ENCODE measurements around the gene IQCF6. TPM values are rescaled to one million over a fixed set of nuclear protein-coding genes. Genes with fewer than 3 reads are reported as not detected.
"Not testable (repeated sequence)": the region's sequence is repeated elsewhere in the genome, so short reads cannot be mapped to it uniquely, and the experiment has no call there.

IQCF6 gene
- total RNA-seq, 1 donor from 2014 or later, result not detected

- H3K4me3 Mint-ChIP-seq (ENCODE audit: unreplicated experiment), result no peak overlapping the region
- DNase-seq (ENCODE audit: extremely low spot score, unreplicated experiment), result no peak
- no peaks in the 10 kb centered on the region for H3K4me1 Mint-ChIP-seq (ENCODE audit: unreplicated experiment)
- no peak overlapping the region for H3K27ac Mint-ChIP-seq (ENCODE audit: unreplicated experiment)
- H3K9me3 Mint-ChIP-seq (ENCODE audit: unreplicated experiment), result peaks cover 5% of the 10 kb centered on the region
- TF ChIP-seq, protein P1, sequence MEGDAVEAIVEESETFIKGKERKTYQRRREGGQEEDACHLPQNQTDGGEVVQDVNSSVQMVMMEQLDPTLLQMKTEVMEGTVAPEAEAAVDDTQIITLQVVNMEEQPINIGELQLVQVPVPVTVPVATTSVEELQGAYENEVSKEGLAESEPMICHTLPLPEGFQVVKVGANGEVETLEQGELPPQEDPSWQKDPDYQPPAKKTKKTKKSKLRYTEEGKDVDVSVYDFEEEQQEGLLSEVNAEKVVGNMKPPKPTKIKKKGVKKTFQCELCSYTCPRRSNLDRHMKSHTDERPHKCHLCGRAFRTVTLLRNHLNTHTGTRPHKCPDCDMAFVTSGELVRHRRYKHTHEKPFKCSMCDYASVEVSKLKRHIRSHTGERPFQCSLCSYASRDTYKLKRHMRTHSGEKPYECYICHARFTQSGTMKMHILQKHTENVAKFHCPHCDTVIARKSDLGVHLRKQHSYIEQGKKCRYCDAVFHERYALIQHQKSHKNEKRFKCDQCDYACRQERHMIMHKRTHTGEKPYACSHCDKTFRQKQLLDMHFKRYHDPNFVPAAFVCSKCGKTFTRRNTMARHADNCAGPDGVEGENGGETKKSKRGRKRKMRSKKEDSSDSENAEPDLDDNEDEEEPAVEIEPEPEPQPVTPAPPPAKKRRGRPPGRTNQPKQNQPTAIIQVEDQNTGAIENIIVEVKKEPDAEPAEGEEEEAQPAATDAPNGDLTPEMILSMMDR (IDR thresholded peaks at IDR 0.05), result no peak
- peaks cover 5% of the 10 kb centered on the region for H3K27me3 Mint-ChIP-seq (ENCODE audit: unreplicated experiment)
- no peaks in the 10 kb centered on the region for H3K36me3 Mint-ChIP-seq (ENCODE audit: unreplicated experiment)
Observed at GRCh38 chr3:51750878-51751277, 28.2 kb downstream of the IQCF6 start.

DNA sequence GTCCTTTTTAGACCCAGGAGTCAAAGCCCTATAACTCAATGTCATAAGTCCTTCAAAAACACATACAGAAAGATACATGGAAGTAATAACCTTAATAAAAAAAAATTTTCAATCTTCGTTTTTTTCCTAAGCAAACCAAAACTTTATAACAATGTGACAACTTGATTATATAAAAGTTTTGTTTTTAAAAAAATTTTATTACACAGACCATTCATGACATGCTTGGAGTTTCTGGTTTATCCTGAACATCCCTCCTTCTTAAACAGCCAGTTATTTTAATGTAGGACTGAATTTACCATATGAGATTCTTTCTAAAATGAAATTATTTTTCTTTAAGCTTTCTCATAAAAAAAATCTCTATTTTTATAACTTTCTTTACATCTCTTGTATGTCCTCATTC is 30.7 kb downstream of the IQCF6 start:
- no peaks in the 10 kb centered on the region for H3K9me3 Mint-ChIP-seq (ENCODE audit: unreplicated experiment)
- H3K4me3 Mint-ChIP-seq (ENCODE audit: unreplicated experiment), result no peak overlapping the region
- no peaks in the 10 kb centered on the region for H3K36me3 Mint-ChIP-seq (ENCODE audit: unreplicated experiment)
- no peak for DNase-seq (ENCODE audit: extremely low spot score, unreplicated experiment)
- H3K4me1 Mint-ChIP-seq (ENCODE audit: unreplicated experiment), result no peaks in the 10 kb centered on the region
- TF ChIP-seq, protein P1 (IDR thresholded peaks at IDR 0.05), result no peak
- no peak overlapping the region for H3K27ac Mint-ChIP-seq (ENCODE audit: unreplicated experiment)
- H3K27me3 Mint-ChIP-seq (ENCODE audit: unreplicated experiment), result peaks cover 3% of the 10 kb centered on the region

- TF ChIP-seq, protein P1 (IDR thresholded peaks at IDR 0.05), result no peak
- no peak overlapping the region for H3K27ac Mint-ChIP-seq (ENCODE audit: unreplicated experiment)
- no peaks in the 10 kb centered on the region for H3K36me3 Mint-ChIP-seq (ENCODE audit: unreplicated experiment)
- no peak for DNase-seq (ENCODE audit: extremely low spot score, unreplicated experiment)
- no peak overlapping the region for H3K4me3 Mint-ChIP-seq (ENCODE audit: unreplicated experiment)
- no peaks in the 10 kb centered on the region for H3K4me1 Mint-ChIP-seq (ENCODE audit: unreplicated experiment)
- no peaks in the 10 kb centered on the region for H3K9me3 Mint-ChIP-seq (ENCODE audit: unreplicated experiment)
- H3K27me3 Mint-ChIP-seq (ENCODE audit: unreplicated experiment), result peaks cover under 1% of the 10 kb centered on the region
Observed at GRCh38 chr3:51747840-51748239, 31.2 kb downstream of the IQCF6 start.

DNA sequence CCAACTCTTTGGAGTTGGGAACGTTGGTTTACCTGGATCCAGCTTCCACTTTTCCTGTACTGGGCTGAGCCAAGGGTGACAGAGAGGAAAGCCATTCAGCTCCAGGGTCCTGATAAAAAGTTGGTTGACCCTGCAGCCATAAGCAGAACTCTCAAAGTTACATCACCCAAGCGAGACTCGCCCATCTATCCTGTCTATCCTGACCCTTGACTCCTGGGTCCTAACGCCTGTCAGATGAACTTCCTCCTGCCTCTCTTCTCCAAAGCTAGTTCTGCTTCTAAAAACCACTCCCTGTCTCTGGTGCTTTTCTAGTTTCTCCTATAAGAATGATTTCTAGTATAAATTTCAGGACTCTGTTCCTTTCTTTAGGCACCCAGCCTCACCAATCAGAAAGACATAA is 36.1 kb downstream of the IQCF6 start:
- H3K36me3 Mint-ChIP-seq (ENCODE audit: unreplicated experiment); H3K4me1 Mint-ChIP-seq (ENCODE audit: unreplicated experiment); H3K27ac Mint-ChIP-seq (ENCODE audit: unreplicated experiment); H3K9me3 Mint-ChIP-seq (ENCODE audit: unreplicated experiment); H3K4me3 Mint-ChIP-seq (ENCODE audit: unreplicated experiment); DNase-seq (ENCODE audit: extremely low spot score, unreplicated experiment): not testable (repeated sequence)
- peaks cover 20% of the 10 kb centered on the region for H3K27me3 Mint-ChIP-seq (ENCODE audit: unreplicated experiment)

GRCh38 chr3:51742320-51742719 is 36.7 kb downstream of the IQCF6 start:
- H3K36me3 Mint-ChIP-seq (ENCODE audit: unreplicated experiment); H3K9me3 Mint-ChIP-seq (ENCODE audit: unreplicated experiment); DNase-seq (ENCODE audit: extremely low spot score, unreplicated experiment); H3K4me3 Mint-ChIP-seq (ENCODE audit: unreplicated experiment); H3K27ac Mint-ChIP-seq (ENCODE audit: unreplicated experiment); H3K4me1 Mint-ChIP-seq (ENCODE audit: unreplicated experiment): not testable (repeated sequence)
- peaks cover 26% of the 10 kb centered on the region for H3K27me3 Mint-ChIP-seq (ENCODE audit: unreplicated experiment)

- no peaks in the 10 kb centered on the region for H3K4me1 Mint-ChIP-seq (ENCODE audit: unreplicated experiment)
- H3K27me3 Mint-ChIP-seq (ENCODE audit: unreplicated experiment), result peaks cover 33% of the 10 kb centered on the region
- TF ChIP-seq, protein P1 (IDR thresholded peaks at IDR 0.05), result no peak
- no peak for DNase-seq (ENCODE audit: extremely low spot score, unreplicated experiment)
- H3K9me3 Mint-ChIP-seq (ENCODE audit: unreplicated experiment), result no peaks in the 10 kb centered on the region
- no peak overlapping the region for H3K4me3 Mint-ChIP-seq (ENCODE audit: unreplicated experiment)
- H3K27ac Mint-ChIP-seq (ENCODE audit: unreplicated experiment), result no peak overlapping the region
- no peaks in the 10 kb centered on the region for H3K36me3 Mint-ChIP-seq (ENCODE audit: unreplicated experiment)
Observed at GRCh38 chr3:51739110-51739509, 39.9 kb downstream of the IQCF6 start.

Data from osteocyte (in vitro differentiated cells).